Amygdala (tissue), 56 donors: ENCODE measurements around the gene NT5C2.
"Not testable (repeated sequence)": the region's sequence is repeated elsewhere in the genome, so short reads cannot be mapped to it uniquely, and the experiment has no call there.

Experiments
- DNase-seq, 56 donors: peaks; one replicate each; lab custom pipeline; 2025; lab: John Stamatoyannopoulos, UW

The NT5C2 gene

DNA sequence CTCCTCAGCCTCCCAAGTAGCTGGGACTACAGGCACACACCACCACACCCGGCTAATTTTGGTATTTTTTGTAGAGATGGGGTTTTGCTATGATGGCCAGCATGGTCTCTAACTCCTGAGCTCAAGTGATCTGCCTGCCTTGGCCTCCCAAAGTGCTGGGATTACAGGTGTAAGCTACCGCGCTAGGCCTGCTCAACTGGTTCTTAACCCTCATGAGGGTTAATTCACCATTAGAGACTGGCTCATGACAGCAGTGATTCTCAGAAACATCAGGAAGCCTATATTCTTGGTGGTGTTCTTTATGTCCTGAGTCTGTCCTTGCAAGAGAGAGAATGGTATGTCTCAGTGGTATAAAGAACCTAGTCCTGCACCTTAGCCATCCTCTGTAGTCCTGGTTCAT, 10.4 kb upstream of the NT5C2 start:
- no peak for DNase-seq

DNA sequence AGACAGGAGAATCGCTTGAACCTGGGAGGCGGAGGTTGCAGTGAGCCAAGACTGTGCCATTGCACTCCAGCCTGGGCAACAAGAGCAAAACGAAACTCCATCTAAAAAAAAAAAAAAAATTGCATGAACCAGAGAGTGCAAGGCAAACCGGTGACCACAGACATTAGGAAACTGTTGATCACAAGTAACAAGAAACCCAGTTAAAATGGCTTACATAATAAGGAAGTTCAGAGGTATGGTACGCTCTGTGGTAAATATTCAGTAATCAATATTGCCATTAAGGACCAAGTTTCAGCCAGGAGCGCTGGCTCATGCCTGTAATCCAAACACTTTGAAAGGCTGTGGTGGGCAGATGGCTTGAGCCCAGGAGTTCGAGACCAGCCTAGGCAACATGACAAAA, 9.2 kb upstream of the NT5C2 start:
- no peak for DNase-seq

DNA sequence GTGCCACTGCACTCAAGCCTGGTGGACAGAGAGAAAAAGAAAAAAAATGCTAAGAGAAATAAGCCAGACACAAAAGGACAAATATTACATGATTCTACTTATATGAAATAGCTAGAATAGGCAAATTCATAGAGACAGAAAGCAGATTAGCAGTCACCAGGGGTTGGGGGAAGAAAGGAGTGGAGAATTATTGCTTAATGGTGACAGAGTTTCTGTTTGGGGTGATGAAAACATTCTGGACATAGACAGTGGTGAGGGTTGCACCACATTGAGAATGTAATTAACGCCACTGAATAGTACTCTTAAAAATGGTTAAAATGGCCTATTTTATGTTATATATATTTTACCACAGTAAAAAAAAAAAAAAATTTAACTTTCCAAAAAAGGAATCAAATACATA, 6.4 kb upstream of the NT5C2 start:
- no peak for DNase-seq

DNA sequence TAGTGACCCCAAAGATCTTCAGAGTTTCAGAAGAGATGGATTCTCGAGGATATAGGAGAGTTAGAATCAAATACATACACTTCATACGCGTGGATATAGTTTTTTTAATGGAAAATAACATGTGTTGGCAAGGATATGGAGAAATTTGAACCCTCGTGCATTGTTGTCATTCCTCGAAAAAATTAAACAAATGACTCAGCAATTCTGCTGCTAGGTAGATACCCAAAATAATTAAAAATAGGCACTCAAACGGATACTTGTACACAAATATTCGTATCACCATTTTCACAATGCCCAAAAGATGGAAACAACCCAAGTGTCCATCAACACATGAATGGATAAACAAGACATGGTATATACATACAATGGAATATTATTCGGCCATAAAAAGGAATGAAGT, 5.6 kb upstream of the NT5C2 start:
- no peak for DNase-seq

DNA sequence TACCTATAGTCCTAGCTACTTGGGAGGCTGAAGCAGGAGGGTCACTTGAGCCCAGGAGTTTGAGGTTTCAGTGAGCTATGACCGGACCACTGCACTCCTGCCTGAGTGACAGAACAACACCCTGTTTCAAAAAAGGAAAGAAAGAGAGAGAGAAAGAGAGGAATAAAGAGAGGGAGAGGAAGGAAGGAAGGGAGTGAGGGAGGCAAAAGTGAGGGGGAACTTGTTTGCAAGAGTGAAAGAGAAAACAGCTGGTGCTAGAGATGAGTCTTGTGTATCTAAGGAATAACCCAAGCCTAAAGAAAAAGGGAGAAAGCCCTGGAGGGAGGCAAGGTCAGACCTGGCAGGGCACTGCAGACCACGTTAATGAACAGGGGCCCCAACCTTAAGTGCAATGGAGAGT, 4.8 kb upstream of the NT5C2 start:
- DNase-seq: no peak

DNA sequence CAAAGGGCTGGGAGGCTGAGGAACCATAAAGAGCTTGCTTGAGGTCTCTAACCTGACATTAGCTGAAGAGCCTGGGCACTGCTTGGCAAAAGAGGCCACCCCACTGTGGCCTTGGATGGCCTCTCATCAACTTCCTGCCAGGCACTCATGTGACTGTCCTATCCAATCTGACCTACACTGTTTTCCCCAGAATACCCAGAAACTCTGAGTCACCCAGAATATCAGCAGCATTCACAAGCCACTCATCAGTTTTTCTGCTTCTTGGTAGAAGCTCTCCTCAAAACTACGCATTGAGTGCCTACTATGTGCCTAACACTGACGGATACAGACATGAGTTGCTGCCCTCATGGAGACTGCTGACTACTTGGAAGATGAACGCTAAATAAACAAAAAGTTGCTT, 4.1 kb upstream of the NT5C2 start:
- peak in 12 of 56 donors; percentile 2 to 54 (median 17) for DNase-seq

DNA sequence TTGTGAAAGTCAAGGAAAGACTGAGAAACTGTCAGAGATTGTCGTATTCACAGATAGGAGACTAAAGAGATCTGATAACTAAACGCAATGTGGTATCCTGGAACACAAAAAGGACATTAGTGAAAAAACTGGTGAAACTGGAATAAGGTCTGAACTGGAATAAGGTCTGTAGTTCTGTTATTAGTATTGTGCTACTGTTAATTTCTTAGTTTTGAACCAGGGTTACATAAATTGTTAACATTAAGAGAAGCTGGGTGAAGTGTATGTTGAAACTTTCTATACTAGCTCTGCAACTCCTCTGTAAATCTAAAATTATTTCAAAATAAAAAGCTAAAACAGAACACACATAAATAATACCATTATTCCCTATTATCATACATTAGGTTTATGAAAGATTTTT, 3.4 kb upstream of the NT5C2 start:
- no peak for DNase-seq

DNA sequence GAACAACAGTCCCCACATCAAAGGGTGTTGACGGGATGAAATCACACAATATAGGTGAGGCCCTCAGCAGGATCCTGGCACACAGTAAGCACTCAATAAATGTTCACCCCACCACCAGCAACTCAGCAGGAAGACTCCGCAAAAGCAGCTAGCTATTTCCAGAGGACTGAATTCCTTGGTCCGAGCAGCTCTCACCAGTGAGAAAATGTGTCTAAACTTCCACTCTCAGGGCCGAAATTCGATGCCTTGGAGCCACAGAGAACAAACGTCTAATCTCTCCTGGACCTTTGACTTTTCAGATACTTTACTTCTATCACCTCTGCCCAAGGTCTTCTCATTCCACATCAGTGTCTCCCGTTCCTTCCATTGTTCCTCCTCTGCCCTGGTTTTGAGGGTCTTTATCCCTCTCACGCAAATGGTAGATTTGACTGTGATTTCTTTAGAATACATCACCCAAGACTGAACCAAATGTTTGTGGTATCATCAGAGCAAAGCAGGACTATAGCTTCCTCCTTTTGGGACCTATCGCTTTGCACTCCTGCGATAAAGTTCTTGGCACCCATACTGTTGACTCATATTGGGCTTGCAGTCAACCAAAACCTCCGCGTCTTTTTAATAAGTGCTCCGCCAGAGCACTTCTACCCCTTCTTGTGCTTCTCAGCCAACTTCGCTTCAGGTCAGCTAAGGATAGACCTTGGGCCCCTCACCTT, 903 bp upstream of the NT5C2 start:
- DNase-seq: no peak

DNA sequence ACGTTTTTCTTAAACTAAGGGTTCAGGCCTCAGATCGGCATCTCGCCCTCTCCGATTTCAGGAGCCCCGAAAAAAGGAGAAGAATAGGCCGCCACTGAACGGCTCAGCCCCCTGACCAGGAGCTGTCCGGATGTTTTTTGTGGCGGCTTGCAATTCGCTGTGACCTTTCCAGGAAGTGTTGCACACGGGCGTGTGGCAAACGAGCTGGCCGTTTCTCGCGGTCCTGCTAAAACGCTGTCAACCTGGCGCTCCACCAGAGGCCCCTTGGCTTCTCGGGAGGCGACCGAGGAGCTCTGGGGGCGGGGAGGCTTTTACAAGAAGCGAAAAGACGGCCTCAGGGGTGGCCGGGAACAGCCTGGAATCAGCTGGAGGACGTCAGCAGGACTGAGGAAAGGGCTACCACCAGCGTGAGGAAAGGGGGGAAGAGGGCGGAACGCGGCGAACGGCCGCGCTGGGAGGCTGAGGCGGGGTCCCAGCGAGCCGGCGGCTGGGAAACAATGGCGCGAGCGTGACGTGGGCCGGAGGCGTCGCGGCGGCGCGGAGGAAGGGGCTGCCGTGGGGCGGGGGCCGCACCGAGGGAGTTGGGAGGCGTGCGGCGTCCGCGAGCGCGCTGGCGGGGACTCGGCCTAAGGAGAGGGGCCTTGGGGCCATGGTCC, 493 bp downstream of the NT5C2 start:
- DNase-seq: peak in 52 of 56 donors; percentile 5 to 80 (median 62)

DNA sequence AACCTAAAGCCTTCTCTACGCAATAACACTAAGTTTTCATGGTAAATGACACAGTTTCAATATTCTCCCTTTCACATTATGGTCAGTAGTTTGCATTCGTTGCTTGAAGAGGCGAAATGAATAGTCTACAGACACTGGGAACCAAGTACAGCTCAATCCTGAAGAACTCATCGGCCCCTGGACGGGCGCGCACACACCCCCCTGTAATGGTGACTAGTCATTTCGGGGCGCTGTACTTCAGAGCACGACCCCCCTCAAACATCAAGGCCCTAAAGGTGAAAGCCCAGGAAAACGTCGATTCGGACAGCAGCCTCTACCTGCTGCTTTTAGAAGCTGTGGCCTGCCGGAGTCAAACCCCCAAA, 1.0 kb downstream of the NT5C2 start:
- peak in 5 of 56 donors; percentile 45 to 54 (median 51) for DNase-seq

DNA sequence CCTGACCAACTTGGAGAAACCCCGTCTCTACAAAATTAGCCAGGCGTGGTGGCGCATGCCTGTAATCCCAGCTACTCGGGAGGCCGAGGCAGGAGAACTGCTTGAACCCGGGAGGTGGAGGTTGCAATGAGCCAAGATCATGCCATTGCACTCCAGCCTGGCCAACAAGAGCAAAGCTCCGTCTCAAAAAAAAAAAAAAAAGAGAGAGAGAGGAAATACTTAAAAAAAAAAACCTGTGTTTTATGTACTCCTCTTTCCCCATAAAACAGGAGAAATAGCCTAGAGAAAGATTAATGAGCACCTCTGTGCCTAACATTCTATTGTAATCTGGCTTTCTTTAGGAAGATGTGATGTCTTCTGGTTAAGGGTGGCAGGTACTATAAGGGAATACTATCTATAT, 1.9 kb downstream of the NT5C2 start:
- DNase-seq: not testable (repeated sequence)

DNA sequence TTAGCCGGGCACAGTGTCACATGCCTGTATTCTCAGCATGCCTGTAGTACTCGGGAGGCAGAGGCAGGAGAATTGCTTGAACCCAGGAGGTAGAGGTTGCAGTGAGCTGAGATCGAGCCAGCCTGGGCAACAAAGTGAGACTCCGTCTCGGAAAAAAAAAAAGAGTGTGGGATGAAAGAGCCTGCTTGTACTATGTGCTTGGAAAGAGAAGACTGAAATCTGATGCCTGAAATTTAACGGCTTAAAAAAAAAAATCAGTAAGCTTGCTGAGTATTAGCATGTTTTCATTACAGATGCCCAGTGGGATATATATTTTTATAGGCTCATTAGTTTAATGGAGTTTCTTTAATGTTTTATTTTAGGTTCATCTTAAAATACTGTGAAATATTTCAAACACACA, 4.2 kb downstream of the NT5C2 start:
- DNase-seq: peak in 3 of 56 donors; percentile 11 to 38 (median 12)

DNA sequence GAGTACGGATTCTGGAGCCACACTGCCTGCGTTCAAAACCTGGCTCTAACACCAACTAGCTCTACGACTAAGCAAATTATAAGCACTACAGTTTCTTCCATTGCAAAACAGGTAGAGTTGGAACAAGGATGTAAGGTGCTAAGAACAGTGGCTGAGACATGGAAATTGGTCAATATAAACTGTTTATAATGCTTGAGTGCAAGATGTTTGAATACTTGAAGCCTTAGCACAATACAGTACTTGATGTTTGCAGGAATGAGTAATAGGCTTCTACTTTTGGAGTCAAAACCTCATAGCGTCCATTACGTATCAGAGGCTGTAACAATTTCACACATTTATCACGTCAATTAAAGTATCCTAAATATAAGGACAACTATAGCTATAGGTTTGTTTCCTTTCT, 6.9 kb downstream of the NT5C2 start:
- no peak for DNase-seq

DNA sequence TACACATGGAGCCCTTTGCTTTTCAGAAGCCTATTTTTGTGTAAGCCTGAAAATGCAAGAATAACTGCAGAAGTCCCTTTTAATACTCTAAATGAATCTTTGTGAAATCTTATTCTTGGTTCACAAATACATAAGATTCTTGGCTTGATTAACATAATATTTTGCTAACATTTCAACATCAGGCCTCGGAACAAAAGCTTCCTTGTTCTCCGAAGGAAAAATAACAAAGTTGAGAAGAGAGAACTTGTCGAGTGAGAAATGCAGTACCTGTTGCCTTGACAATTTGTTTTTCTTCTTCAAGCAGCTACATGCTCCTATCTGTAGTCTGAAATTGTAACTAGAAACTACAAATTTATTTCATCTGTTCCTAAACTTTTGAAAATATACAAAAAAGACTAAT, 8.5 kb downstream of the NT5C2 start:
- no peak for DNase-seq

DNA sequence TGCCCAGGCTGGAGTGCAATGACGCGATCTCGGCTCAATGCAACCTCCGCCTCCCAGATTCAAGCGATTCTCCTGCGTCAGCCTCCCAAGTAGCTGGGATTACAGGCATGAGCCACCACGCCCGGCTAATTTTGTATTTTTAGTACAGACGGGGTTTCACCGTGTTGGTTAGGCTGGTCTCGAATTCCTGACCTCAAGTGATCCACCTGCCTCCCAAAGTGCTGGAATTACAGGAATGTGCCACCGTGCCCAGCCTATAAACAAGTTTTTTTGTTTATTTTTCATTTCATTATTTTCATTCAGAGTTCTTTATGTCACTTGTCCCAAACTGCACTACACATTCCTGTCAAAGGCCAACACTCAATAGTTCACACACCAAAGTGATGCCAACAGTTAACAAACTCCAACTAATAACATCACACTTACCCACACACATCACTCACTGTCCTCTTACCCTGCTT, 9.1 kb downstream of the NT5C2 start:
- not testable (repeated sequence) for DNase-seq

DNA sequence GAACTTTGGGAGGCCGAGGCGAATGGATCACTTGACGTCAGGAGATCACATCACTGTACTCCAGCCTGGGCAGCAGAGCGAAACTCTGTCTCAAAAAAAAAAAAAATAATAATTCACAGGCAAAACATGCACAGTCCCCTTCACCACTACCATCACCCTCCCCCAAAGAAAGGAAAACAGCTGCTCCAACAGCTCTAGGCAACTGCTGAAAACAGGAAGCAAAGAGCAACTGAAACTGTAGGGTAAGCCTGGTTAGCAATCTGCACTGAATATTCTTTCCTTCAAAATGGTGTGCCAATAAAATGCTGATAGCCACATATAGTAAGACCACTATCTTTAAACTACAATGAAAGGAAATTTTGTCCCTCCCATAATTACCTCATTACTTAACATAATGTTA, 11.8 kb downstream of the NT5C2 start:
- no peak for DNase-seq

DNA sequence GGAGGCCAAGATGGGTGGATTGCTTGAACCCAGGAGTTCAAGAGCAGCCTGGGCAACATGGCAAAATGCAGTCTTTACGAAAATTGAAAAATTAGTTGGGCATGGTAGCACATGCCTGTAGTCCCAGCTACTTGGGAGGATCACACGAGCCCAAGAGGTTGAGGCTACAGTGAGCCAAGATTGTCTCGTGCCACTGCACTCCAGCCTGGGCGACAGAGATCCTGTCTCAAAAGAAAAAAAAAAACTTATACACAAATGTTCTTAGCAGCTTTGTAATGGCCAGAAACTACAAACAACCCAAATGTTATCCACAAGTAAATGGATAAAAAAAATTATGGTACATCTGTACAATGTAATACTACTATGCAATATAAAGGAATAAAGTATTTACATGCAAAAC, 12.6 kb downstream of the NT5C2 start:
- DNase-seq: no peak

DNA sequence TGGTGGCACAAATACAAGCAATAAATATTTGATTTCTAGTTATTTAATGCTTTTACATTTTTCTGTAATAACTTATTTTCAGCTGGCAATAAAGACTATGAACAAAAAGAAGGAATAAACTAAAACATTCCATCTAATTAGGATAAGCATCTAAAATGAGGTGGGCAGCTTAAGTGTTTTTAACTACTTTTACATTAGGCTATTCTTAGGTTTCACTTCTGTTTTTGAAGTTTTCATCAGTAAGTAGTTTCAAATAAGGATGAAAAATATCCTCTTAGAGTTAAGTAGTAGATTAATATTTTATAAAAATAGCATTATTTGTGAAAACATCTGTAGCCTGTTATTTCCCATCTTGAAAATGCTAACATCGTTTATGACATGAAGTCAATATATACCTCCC, 15.9 kb downstream of the NT5C2 start:
- no peak for DNase-seq

DNA sequence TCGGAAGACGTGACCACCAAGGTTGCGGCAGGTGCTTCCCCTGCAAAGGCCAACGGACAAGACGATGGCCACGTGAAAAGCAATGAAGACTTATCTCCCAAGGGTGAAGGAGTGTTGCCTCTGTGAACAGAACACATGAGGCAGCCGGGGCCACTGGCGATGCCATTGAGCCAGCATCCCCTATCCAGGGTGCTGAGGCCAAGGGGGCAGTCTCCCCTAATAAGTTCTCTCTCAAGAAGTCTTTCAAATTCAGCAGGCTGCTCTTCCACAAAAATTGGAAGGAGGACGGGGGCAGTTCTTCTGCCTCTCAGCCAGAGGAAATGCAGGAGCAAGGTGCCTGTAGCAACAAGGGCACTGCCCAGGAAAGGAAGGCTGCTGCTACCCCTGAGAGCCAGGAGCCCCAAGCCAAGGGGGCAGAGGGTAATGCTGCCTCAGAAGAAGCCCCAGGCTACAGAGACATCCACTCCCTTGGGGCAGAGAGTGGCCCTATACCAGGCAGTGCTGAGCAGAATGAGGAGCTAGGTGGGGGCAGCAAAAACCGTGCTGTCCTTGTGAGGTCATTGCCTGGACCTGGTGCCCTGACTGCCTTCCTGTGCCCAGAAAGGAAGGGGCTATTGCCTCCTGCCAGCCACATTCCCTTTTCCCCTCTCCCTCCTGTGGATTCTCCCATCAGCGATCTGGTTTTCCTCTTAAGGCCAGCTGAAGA, 17.3 kb downstream of the NT5C2 start:
- no peak for DNase-seq

DNA sequence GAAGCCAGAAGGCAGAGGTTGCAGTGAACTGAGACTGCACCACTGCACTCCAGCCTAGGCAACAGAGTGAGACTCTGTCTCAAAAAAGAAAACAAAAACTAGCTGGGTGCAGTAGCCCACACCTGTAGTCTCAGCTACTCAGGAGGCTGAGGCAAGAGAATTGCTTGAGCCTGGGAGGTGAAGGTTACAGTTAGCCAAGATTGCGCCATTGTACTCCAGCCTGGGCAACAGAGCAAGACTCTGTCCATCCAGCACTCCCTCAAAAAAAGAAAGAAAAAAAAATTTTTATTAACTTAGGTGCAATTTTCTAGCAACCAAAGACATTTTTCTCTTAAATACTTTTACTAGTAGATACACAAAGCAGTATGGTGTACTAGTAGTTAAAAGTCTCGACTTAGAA, 18.7 kb downstream of the NT5C2 start:
- DNase-seq: not testable (repeated sequence)

DNA sequence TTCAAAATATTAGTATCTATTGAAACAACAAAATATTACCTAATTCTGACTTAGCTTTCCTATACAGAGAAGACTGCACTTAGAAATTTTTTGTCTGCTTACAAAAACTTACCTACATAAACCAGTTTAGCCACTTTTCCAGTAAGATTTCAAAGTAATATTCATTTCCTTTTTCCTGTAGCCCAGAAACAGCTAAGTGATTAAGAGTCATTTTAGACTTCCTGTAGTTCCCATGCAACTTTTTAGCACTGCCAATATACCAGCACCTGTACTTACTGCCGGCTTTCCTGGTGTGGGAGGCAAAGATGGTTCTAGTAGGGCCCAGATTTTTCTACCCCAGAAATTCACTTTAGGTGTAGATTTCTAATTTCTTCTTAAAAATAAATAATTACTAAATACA, 21.8 kb downstream of the NT5C2 start:
- DNase-seq: no peak

DNA sequence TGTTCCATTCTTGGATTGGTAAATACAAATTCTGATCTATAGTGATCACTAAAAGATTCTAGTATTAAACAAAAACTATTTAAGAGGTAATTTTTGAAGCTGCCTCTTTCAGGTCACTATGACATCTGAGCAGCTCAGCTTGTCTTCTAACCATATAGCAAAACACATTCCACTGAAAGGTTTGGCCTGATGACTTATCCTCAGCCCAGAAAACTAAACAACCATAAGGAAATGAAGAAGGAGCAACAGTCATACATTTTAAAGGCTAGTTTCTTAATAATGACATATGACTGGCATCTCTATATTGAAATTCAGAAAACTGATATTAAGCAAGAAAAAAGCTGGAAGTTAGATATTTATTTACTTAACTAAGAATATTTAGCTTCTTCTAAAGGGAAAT, 24.6 kb downstream of the NT5C2 start:
- no peak for DNase-seq
